Pancreas (tissue), 10 donors: ENCODE results near the gene PCF11. TPM values are rescaled to one million over a fixed set of nuclear protein-coding genes. Genes with fewer than 3 reads are reported as not detected.

ENCODE experiments used
- ATAC-seq, 4 donors: fragments of 200-7000 bp; cut with Tn5 transposase; one replicate each; pipeline versions ENCODE4 v1.8.0 to v1.9.1; 2020; ENCODE audit warnings: mild to moderate bottlenecking in 4 of 4, moderate library complexity in 4 of 4
- DNase-seq, 6 donors: peaks; one replicate each; pipeline ENCODE4 v3.0.0-alpha.2; 2020
- FAIRE-seq: peaks from 2 replicates; lab custom pipeline; 2012; peaks lifted over from hg19 to GRCh38; lab: Jason Lieb, UNC
- H3K27ac ChIP-seq, 4 donors: fragments of 200-600 bp; sonication (generic); 1 replicate in 3 of 4; 2 replicates in 1 of 4; pipeline versions ENCODE4 v1.5.0 to v1.8.0; 2020
- H3K27me3 ChIP-seq, 4 donors: fragments of 200-600 bp; one replicate each; pipeline ENCODE4 v1.8.0; 2021
- H3K36me3 ChIP-seq, 3 donors: fragments of 200-600 bp; sonication (generic) in 1 of 3; one replicate each; pipeline versions ENCODE4 v1.5.0 to v1.8.0; 2020 to 2021
- H3K4me1 ChIP-seq, 3 donors: fragments of 200-600 bp; one replicate each; pipeline ENCODE4 v1.8.0; 2021
- H3K4me3 ChIP-seq, 4 donors: fragments of 200-600 bp; sonication (generic) in 2 of 4; one replicate each; pipeline versions ENCODE4 v1.5.0 to v1.8.0; 2020 to 2021
- H3K9me3 ChIP-seq, 4 donors: fragments of 200-600 bp; one replicate each; pipeline ENCODE4 v1.8.0; 2021
- WGBS, 2 donors: extraction: QIAGEN DNeasy Blood & Tissue Kit; methylation state at CpG; one replicate each; pipeline ENCODE4 v1.1.7; 2013; 5-methylcytosine and 5-hydroxymethylcytosine counted together
- intact Hi-C, 3 donors: fragments of 100-400 bp; cut with DNase I; formaldehyde crosslinking; loops; one replicate each; pipeline versions ENCODE4 v1.11.1 to v1.14.2; 2022
- polyA plus RNA-seq, 2 donors: library from polyadenylated mRNA; stranded (reverse); fragments of 200-250 nt; gene quantifications; one replicate each; pipeline ENCODE4 v1.2.3, GENCODE V29; 2013
- total RNA-seq, 6 donors: library from RNA; stranded (reverse); fragmentation: NEBNext Ultra II Directional in 4 of 6; extraction: Animal tissue kit (Norgen Biotek cat#: 25700) in 4 of 6; gene quantifications; one replicate each; pipeline versions ENCODE4 v1.2.1 to v1.2.4, GENCODE V29; 2021 to 2023
- TF ChIP-seq, protein P1 (sequence below), 4 donors: fragments of 200-600 bp; sonication (generic) in 3 of 4; IDR thresholded peaks; one replicate each; pipeline versions ENCODE4 v1.5.0 to v1.8.0; 2021; ENCODE audit warnings: antibody characterized with exemption in 4 of 4
- donor health status: healthy with polysubstance abuse.
- donor health status: DM: no; HTN: no; CAD: no; lungs with moderate emphysema.
- donor health status: DM: no; HTN: no; CAD: no.
- donor health status: control.
- donor health status: control.
- donor health status: Bipolar disorder and iron deficiency.
- donor health status: DM: yes; HTN: yes; CAD: no.
- donor health status: DM: no; HTN: no; CAD: no.
- donor health status: DM: no; HTN: no; CAD: no.
- donor health status: DM: yes; HTN: yes; CAD: no.

Gene PCF11
- total and polyA plus RNA-seq, 8 donors: 18.4 to 34.3 (median 25.6) TPM

DNA sequence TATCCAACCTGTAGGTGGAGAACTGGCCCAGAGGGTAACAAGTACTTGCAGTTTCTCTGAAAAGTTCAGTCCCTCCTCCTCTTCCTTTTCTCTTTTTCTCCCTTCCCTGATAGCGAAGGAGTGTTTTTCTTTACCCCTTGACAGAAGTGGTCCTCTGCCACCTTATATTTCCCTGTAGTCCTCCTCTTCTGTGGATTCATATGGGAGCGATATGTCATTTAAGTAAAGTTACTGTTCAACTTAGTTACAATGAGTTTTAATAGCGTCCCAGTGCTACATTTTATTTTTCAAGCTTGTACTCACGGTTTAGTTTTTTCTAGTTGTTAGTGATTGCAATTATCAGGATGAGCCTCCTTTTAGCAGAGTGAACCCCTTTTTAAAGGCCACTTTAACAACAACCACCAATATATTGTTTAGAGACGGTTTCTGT is 1.4 kb downstream of the PCF11 start:
- Histone ChIP-seq H3K36me3 (no peaks in the 10 kb centered on the region), H3K27ac (peak overlapping the region; percentile 89 to 100 (median 97)), H3K4me1 (peaks cover 0 to 31% (median 23%) of the 10 kb centered on the region in 3 donors), H3K4me3 (peak overlapping the region; percentile 66 to 80 (median 68)), H3K9me3 (no peaks in the 10 kb centered on the region), H3K27me3 (no peaks in the 10 kb centered on the region)
- 1% methylated on average over 5 of the region's 5 CpGs for WGBS, 2 donors
- TF ChIP-seq, protein P1, sequence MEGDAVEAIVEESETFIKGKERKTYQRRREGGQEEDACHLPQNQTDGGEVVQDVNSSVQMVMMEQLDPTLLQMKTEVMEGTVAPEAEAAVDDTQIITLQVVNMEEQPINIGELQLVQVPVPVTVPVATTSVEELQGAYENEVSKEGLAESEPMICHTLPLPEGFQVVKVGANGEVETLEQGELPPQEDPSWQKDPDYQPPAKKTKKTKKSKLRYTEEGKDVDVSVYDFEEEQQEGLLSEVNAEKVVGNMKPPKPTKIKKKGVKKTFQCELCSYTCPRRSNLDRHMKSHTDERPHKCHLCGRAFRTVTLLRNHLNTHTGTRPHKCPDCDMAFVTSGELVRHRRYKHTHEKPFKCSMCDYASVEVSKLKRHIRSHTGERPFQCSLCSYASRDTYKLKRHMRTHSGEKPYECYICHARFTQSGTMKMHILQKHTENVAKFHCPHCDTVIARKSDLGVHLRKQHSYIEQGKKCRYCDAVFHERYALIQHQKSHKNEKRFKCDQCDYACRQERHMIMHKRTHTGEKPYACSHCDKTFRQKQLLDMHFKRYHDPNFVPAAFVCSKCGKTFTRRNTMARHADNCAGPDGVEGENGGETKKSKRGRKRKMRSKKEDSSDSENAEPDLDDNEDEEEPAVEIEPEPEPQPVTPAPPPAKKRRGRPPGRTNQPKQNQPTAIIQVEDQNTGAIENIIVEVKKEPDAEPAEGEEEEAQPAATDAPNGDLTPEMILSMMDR (IDR thresholded peaks at IDR 0.05): no peak
- DNase-seq: no peak
- ATAC-seq: no peak
- FAIRE-seq: no peak
- intact Hi-C loops: no loop called here

DNA sequence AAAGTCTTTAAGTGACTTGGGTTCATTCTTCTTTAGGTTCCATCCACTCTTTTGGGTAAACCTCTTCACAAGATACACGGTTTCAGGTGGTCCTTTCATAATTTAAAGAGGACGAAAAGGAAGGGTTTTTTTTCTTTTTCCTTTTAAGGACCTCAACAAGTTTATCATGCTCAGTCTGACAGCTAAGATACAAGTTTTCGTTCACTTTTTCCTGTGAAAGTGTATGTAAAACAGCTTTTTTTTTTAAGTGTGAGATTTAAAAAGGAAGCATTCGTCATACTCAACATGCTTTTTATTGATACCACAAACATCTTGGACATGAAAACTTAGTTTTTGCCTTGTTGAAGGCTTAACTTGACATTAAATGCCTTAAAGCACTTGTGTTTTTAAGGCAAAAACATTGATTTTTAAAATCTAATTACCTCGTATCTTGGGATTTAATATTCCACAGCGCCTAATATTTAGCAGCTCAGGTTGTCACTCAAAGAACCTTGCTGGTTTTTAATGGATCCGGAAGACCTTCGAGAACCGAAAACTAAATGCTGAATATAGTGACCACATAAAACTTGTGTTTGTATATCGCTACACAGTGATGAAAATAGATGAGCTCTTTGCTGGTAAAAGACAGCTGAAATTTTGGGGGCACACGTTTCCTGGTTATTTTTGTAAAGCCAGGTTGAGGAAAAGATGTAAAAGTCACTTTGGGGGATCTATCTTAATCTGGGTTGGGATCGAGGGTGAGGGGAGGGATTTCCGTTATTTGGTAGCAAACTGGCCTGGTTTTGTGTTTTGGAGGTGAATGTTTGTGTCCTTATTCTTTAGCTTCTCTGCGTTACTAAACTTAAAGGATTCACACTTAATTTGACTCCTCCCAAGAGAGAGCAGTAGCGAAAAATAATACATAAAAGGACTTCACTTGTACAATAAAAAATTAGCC is 2.3 kb downstream of the PCF11 start:
- H3K27ac ChIP-seq: peak overlapping the region in 2 of 4 donors; percentile 98 to 100
- H3K4me1 ChIP-seq: peaks cover 0 to 32% (median 23%) of the 10 kb centered on the region in 3 donors
- ATAC-seq (no peak), DNase-seq (no peak), FAIRE-seq (no peak)
- 1 to 2% methylated on average over 15 of the region's 15 CpGs for WGBS, 2 donors
- H3K36me3 ChIP-seq: peaks cover 0 to 5% (median 0%) of the 10 kb centered on the region in 3 donors
- intact Hi-C loops: no loop called here
- peak overlapping the region; percentile 66 to 80 (median 68) for H3K4me3 ChIP-seq
- no peaks in the 10 kb centered on the region for H3K9me3 ChIP-seq
- H3K27me3 ChIP-seq: no peaks in the 10 kb centered on the region
- TF ChIP-seq, protein P1 (IDR thresholded peaks at IDR 0.05): no peak

DNA sequence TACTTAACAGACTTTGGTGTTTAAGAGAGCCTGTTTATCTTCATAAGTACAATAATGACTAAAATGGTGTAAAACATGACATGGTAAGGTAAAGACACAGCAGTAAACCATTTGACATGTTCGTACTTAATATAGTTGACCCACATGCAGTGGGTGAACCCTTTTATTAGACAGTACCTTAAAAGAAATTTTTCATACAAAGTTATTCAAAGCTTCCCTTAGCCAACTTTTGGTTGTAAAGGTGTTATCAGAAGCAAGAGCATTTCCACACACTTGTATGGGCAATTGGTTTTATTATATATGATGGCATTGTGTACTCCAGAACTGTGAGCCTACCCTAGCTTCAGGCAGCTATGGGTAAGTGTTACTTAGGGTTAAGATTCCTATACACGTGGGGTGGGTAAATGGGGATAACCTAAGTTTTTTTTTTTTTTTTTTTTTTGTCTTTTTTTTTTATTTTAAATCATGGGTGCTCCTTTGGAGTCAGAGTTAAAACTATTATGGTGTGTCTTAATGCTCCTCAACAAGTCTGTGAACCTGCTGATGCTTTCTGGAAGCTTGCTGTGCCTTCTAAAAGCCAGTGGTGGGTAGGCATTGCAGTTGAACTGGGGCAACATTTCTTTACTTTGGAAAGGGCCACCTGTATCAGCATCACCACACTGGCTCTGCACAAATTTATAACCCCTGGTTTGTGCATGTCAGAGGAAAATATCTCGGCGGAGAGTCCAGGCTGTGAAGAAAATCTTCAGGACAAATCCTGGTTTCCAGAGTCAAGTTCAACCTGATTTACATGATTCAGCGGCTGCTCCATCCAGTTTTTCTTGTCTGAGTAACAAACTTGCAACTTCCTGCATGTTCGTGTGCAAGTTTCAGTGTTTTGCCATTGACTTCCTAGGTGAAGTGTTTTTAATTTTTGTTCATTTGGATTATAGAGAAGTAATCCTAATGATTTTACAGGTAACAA is 3.3 kb downstream of the PCF11 start:
- FAIRE-seq: no peak
- H3K36me3 ChIP-seq: peaks cover 0 to 13% (median 7%) of the 10 kb centered on the region in 3 donors
- no peaks in the 10 kb centered on the region for H3K9me3 ChIP-seq
- H3K4me1 ChIP-seq: peaks cover 0 to 32% (median 23%) of the 10 kb centered on the region in 3 donors
- peak overlapping the region in 2 of 4 donors; percentile 27 to 100 for H3K27ac ChIP-seq
- H3K27me3 ChIP-seq: no peaks in the 10 kb centered on the region
- no peak for ATAC-seq
- intact Hi-C loops: no loop called here
- peak overlapping the region; percentile 66 to 80 (median 68) for H3K4me3 ChIP-seq
- peak in 1 of 6 donors; percentile 35 for DNase-seq
- 3 to 5% methylated on average over 6 of the region's 6 CpGs for WGBS, 2 donors
- TF ChIP-seq, protein P1 (IDR thresholded peaks at IDR 0.05): no peak

DNA sequence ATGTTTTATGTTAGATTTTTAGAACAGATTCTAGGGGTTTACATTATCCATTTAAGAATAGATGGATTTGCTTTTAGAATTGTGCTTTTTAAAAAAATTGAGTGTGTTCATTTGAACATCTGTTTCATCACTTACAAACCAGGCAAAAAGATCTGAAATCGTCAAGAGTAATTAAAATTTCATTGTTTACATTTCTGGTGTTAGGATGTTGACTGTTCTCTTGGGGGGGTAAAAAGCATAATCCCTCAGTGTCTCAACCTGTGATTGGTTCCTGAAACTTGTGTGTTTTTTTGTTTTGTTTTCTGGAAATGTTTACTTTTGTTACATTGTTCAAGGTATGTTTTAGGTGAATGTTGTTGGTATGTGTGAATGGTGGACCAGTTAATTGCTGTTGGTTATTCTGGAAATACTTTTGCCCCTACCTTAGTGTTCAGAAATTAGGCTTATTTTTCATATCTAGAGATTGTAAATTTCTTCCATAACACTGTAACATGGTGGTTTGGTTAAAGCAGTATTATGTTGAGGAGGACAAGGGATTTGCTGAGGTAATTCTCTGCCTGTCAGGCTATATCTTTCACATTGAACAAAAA is 4.8 kb downstream of the PCF11 start:
- 11 to 13% methylated on average over 1 of the region's 1 CpG for WGBS, 2 donors
- FAIRE-seq (no peak), ATAC-seq (no peak), DNase-seq (no peak)
- intact Hi-C loops: no loop called here
- Histone ChIP-seq H3K9me3 (no peaks in the 10 kb centered on the region), H3K27ac (peak overlapping the region in 2 of 4 donors; percentile 27 to 100), H3K27me3 (no peaks in the 10 kb centered on the region), H3K36me3 (peaks cover 0 to 26% (median 18%) of the 10 kb centered on the region in 3 donors), H3K4me3 (no peak overlapping the region), H3K4me1 (peaks cover 0 to 32% (median 23%) of the 10 kb centered on the region in 3 donors)
- TF ChIP-seq, protein P1 (IDR thresholded peaks at IDR 0.05): no peak
